Erythroblast (primary cell): ENCODE data around the gene ARHGAP26.

Experiments
- GATA1 ChIP-seq: IDR thresholded peaks from 2 replicates; pipeline ENCODE4 v1.6.1; 2011; ENCODE audit warnings: low read depth, mild to moderate bottlenecking, control low read depth, low read length, moderate library complexity
- POLR2A ChIP-seq: IDR thresholded peaks from 2 replicates; pipeline ENCODE4 v1.6.1; 2011; ENCODE audit warnings: mild to moderate bottlenecking, low read length

- no peak for TF ChIP-seq POLR2A
- TF ChIP-seq GATA1 = no peak
Measured at GRCh38 chr5:143140492-143141203, 370.5 kb downstream of the ARHGAP26 start.
